Urinary bladder (tissue), 4 donors: ENCODE data around the gene NDUFA6. TPM values are rescaled to one million over a fixed set of nuclear protein-coding genes. Genes with fewer than 3 reads are reported as not detected.
"Not testable (repeated sequence)": the region's sequence is repeated elsewhere in the genome, so short reads cannot be mapped to it uniquely, and the experiment has no call there.

Source experiments
- DNase-seq: peaks from one replicate; pipeline ENCODE4 v3.0.0-alpha.2; 2015; ENCODE audit errors: extremely low spot score
- H3K27ac ChIP-seq: one replicate; pipeline ENCODE4 v1.5.1; 2013; ENCODE audit warnings: low read depth, mild to moderate bottlenecking, moderate library complexity
- H3K36me3 ChIP-seq: one replicate; pipeline ENCODE4 v1.6.1; 2013; ENCODE audit warnings: mild to moderate bottlenecking, moderate library complexity; ENCODE audit not compliant: insufficient read depth
- H3K4me1 ChIP-seq: one replicate; pipeline ENCODE4 v1.6.1; 2013; ENCODE audit warnings: mild to moderate bottlenecking, moderate library complexity; ENCODE audit not compliant: insufficient read depth
- H3K4me3 ChIP-seq: one replicate; pipeline ENCODE4 v1.5.1; 2013; ENCODE audit warnings: low read depth, low read length
- WGBS: extraction: QIAGEN DNeasy Blood & Tissue Kit; methylation state at CpG from one replicate; pipeline ENCODE4 v1.1.7; 2013; 5-methylcytosine and 5-hydroxymethylcytosine counted together
- polyA plus RNA-seq: library from polyadenylated mRNA; stranded (reverse); fragments of 200-250 nt; gene quantifications from one replicate; pipeline ENCODE4 v1.2.3, GENCODE V29; 2013
- total RNA-seq: library from RNA; depleted of rRNA; stranded (reverse); fragments of >200 nt; gene quantifications from one replicate; pipeline ENCODE4 v1.2.3, GENCODE V29; 2014
- donor health status: healthy with polysubstance abuse.
- donor health status: healthy.

Gene NDUFA6
- total RNA-seq (54.0 TPM), polyA plus RNA-seq (118 TPM)

DNA sequence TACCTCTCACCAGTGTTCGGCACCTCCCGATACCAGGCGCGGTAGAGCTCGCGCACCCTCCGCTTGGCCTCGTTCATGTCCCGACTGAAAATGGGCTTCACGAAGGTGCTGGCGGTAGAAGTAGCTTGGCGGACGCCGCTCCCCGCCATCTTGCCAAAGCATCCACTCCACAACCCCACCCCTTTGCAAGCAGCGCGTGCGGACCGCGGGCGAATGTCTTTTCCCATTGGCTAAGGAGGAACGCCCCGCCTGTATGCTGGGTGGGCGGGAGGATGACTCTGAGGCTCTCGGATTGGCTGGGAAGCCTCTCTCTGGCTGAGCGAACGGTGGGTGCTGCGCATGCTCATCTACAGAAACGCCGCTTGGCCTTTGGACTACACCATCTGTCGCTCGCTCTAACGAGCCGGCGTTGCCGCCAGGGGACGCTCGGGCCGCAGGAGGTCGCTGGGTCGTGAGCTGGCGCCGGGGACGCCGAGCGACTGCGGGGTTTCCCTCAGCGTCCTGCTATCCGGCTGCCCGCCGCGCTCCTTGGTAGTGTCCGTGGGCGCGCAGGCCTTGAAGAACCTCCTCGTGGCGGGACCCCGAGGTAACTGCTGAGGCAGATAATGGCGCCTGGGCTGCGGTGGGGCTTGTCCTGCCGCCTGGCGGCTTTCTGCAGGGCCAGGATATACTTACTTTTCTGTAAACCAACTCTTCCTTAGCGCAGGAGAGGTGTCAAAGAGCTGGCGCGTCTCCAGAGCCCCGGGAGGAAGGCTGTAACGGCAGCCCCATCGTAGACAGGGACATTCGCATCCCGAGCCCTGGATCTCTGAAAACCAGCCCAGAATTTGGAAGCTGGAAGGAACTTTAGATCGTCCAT is at the start of gene NDUFA6:
Gene NDUFA6, minus strand, starts transcription at position 177 of the 859 bp plus-strand sequence. Its CDS starts 28 bp downstream, at position 149.
- peaks cover 2% of the 10 kb centered on the region for H3K4me1 ChIP-seq
- peak within 1 kb of the TSS; percentile 63 for H3K4me3 ChIP-seq
- H3K27ac ChIP-seq = peak within 1 kb of the TSS; percentile 97
- WGBS = under 1% methylated on average over 71 of the region's 71 CpGs
- H3K36me3 ChIP-seq = no peaks in the 10 kb centered on the region
- DNase-seq = peak; percentile 98

DNA sequence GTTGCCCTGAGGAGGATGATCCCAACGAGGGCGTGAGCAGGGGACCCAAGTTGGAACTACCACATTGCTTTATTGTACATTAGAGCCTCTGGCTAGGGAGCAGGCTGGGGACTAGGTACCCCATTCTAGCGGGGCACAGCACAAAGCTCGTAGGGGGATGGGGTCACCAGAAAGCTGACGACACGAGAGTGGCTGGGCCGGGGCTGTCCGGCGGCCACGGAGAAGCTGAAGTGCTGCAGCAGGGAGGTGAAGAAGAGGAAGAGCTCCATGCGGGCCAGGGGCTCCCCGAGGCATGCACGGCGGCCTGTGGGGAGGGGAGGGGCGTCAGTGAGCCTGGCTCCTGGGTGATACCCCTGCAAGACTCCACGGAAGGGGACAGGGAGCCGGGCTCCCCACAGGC is 49.6 kb upstream of the NDUFA6 start:
- H3K36me3 ChIP-seq, H3K4me3 ChIP-seq, DNase-seq, H3K27ac ChIP-seq, H3K4me1 ChIP-seq: not testable (repeated sequence)
- WGBS = 94% methylated on average over 14 of the region's 17 CpGs

DNA sequence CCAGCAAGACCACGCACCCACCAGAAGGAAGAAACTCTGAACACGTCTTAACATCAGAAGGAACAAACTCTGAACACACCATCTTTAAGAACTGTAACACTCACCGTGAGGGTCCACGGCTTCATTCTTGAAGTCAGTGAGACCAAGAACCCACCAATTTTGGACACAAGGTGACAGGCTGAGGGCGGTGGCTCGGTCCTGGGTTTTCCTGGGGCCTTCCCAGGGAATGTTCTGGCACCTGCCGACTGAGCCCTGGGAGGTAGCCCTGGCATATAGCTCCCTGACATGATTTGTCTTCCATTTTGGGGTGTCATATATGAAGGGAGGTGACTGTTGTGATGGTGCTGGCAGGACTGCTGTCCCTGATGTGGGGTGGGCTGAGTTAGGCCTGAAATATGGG is 48.9 kb upstream of the NDUFA6 start:
- not testable (repeated sequence) for H3K36me3 ChIP-seq, H3K4me3 ChIP-seq, DNase-seq, H3K27ac ChIP-seq, H3K4me1 ChIP-seq
- WGBS = 98% methylated on average over 7 of the region's 7 CpGs

DNA sequence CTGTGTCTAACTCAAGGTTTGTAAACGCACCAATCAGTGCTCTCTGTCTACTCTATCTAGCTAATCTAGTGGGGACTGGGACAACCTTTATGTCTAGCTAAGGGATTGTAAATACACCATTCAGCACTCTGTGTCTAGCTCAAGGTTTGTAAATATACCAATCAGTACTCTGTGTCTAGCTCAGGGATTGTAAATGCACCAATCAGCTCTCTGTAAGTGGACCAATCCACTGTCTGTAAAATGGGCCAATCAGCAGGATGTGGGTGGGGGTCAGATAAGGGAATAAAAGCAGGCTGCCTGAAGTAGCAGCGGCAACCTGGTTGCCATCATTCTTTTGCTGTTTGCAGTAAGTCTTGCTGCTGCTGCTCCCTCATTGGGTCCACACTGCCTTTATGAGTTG is 48.4 kb upstream of the NDUFA6 start:
- no peak for DNase-seq
- 98% methylated on average over 2 of the region's 2 CpGs for WGBS
- Histone ChIP-seq H3K4me1 (no peaks in the 10 kb centered on the region), H3K27ac (no peak overlapping the region), H3K4me3 (no peak overlapping the region), H3K36me3 (no peaks in the 10 kb centered on the region)

DNA sequence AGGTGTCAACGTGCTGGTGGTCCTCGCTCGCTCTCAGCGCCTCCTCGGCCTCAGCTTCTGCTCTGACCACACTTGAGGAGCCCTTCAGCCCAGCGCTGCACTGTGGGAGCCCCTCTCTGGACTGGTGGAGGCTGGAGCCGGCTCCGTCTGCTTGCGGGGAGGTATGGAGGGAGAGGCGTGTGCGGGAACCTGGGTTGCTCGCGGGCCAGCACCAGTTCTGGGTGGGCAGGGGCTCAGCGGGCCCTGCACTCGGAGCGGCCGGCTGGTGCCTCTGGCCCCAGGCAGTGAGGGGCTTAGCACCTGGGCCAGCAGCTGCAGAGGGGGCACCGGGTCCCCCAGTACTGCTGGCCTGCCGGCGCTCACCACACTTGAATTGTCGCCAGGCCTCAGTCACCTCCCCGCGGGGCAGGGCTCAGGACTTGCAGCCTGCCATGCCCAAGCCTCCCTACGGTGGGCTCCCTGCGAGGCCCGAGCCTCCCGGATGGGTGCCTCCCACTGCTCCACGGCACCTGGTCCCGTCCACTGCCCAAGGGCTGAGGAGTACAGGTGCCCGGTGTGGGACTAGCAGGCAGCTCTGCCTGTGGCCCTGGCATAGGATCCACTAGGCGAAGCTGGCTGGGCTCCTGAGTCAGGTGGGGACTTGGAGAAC is 47.7 kb upstream of the NDUFA6 start:
- Histone ChIP-seq H3K36me3 (no peaks in the 10 kb centered on the region), H3K4me3 (no peak overlapping the region), H3K4me1 (no peaks in the 10 kb centered on the region), H3K27ac (no peak overlapping the region)
- WGBS = 89% methylated on average over 31 of the region's 31 CpGs
- no peak for DNase-seq

DNA sequence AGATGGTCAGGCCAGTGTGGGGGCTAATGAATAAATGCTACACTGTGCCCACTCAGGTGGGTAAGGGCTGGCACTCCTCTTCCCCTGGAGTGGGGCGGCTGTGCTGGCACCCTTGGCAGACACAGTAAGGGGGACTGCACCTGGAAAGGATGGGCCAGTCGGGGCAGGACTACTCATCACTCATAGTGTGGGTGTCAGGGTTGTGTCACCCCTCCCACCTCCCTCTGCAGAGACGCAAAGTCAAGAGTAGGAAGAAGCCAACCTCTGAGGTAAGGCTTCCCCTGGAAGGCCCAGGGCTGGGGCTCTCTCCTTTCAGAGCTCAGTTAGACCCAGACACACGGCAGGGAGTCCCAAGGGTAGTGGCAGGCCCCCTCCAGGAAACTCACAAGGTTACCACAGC is 45.1 kb upstream of the NDUFA6 start:
- not testable (repeated sequence) for H3K27ac ChIP-seq, H3K4me3 ChIP-seq, H3K36me3 ChIP-seq, DNase-seq, H3K4me1 ChIP-seq
- no CpG with 5 or more reads among the region's 4 CpGs for WGBS

DNA sequence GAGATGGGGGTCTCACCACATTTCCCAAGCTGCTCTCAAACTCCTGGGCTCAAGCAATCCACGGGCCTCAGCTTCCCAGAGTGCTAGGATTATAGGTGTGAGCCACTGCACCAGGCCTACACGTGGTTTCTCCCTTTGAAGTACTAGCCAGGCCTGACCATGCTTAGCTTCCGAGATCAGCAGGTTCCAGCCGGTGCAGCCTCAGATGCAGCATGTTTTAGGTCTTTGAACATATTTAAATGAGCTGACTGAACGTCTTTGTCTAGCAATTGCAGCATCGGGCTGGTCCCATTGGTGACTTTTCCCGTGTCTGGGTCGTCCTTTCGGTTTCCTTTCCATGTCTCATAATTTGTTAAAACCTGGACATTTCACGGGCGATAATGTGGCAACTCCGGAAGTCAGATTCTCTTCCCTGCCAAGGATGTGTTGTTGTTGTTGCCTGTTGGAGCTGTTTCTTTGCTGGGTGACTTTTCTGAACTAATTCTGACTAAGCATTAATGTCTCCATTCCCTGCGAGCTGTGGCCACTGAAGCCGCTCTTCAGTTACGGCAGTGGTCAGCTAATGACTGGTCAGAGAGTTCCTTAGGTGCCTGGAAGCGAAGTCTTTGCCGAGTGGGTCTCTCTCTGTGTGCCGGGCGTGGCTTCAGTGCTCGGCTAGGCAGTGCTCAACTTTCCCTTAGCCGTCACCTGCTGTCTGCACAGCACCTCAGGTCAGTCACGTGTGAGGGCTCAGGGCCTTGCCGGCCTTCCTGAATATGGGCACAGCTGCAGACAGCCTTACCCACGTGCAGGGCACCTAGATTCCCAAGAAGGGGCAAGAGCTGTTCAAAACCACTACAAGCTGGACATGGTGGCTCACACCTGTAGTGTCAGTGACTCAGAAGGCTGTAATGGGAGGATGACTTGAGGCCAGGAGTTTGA is 43.8 kb upstream of the NDUFA6 start:
- Histone ChIP-seq H3K27ac (no peak overlapping the region), H3K4me1 (no peaks in the 10 kb centered on the region), H3K36me3 (no peaks in the 10 kb centered on the region), H3K4me3 (no peak overlapping the region)
- DNase-seq = no peak
- 81% methylated on average over 24 of the region's 24 CpGs for WGBS

DNA sequence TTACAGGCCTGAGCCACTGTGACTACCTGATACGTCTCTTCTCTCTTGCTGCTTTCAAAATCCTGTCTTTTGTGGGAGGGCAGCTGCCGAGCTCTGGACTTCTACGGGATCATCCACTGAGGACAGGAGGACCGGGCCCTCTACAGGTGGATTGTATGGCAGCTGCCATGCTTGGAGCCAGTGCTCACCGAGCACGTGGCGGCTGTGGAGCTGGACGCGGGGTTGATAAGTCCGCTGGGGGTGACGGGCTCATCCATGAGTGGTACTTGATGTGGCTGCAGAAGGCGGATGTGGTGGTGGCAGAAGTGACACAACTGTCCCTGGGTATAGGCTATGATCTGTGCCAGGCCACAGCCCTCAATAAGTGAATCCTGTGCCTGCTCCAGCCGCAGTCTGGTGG is 41.9 kb upstream of the NDUFA6 start:
- WGBS = 78% methylated on average over 13 of the region's 13 CpGs

DNA sequence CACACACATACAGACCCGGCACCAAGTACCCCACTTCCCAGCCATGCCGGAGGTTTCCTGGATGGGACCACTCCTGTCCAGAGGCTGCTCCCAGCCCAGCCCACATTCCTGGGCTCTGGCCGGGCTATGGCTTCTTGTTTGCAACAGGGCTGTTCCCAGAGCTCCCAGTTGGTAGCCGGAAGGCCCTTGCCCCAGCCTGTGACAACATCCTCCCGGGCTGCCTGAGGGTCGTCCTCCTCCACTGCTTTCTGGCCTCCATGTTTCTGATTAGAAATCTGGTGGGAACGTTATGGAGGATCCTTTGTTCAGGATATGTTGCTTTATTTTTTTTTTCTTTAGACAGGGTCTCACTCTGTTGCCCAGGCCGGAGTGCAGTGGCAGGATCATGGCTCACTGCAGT is 41.0 kb upstream of the NDUFA6 start:
- Histone ChIP-seq H3K36me3 (no peaks in the 10 kb centered on the region), H3K27ac (no peak overlapping the region), H3K4me1 (no peaks in the 10 kb centered on the region), H3K4me3 (no peak overlapping the region)
- DNase-seq = no peak
- WGBS = 74% methylated on average over 8 of the region's 8 CpGs

More for the DNA sequence above, 41.9 kb upstream of the NDUFA6 start:
- no peaks in the 10 kb centered on the region for H3K36me3 ChIP-seq
- no peak overlapping the region for H3K4me3 ChIP-seq
- no peak overlapping the region for H3K27ac ChIP-seq
- no peak for DNase-seq
- H3K4me1 ChIP-seq = no peaks in the 10 kb centered on the region

DNA sequence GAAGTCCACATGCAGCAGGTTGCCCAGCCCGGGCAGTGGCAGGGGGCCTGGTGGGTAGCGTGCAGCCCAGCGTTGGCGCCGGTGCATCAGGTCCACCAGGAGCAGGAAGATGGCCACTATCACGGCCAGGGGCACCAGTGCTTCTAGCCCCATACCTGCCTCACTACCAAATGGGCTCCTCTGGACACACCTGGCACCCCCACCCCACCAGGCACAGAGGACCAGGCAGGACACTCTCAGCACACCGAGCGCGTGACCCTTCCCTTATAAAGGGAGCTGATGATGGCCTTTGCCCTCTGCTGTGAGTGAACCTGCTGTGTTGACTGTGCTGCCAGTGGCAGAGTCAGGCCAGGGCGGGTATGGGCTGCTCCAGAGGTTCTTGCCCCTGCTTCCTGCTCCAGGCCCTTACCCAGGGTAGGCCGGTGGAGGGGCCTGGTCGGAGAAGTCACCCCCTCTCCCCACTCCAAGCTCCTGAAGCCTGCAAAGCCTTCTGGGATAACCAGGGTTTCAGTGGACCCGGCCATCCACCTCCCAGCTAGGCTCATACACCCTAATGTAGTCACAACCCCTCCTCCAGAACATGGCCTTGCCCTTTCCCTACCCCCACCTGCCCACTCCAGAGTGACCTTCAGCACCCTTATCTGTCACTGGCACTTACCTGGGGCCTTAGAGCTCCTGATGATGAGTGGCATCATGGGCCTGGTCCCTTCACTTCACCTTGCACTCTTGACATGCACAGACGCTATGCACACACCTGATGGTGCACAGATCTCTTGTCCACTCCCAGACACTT is 40.3 kb upstream of the NDUFA6 start, which contains the start of gene CYP2D6:
Gene CYP2D6, minus strand, starts transcription at position 172 of the 793 bp plus-strand sequence. Its CDS starts 19 bp downstream, at position 153.
- not testable (repeated sequence) for H3K27ac ChIP-seq, DNase-seq, H3K36me3 ChIP-seq, H3K4me1 ChIP-seq, H3K4me3 ChIP-seq
- 91% methylated on average over 13 of the region's 14 CpGs for WGBS

DNA sequence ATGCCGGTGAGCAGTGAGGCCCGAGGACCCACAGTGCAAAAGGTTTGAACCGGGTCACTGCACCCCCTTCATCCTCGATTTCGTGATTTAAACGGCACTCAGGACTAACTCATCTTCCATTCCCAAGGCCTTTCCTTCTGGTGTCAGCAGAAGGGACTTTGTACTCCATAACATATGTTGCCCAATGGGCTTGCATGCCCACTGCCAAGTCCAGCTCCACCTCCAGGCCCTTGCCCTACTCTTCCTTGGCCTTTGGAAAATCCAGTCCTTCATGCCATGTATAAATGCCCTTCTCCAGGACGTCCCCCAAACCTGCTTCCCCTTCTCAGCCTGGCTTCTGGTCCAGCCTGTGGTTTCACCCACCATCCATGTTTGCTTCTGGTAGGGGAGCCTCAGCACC is 39.6 kb upstream of the NDUFA6 start:
- 0% methylated on average over 1 of the region's 7 CpGs for WGBS
- H3K27ac ChIP-seq, DNase-seq, H3K36me3 ChIP-seq, H3K4me3 ChIP-seq, H3K4me1 ChIP-seq: not testable (repeated sequence)

DNA sequence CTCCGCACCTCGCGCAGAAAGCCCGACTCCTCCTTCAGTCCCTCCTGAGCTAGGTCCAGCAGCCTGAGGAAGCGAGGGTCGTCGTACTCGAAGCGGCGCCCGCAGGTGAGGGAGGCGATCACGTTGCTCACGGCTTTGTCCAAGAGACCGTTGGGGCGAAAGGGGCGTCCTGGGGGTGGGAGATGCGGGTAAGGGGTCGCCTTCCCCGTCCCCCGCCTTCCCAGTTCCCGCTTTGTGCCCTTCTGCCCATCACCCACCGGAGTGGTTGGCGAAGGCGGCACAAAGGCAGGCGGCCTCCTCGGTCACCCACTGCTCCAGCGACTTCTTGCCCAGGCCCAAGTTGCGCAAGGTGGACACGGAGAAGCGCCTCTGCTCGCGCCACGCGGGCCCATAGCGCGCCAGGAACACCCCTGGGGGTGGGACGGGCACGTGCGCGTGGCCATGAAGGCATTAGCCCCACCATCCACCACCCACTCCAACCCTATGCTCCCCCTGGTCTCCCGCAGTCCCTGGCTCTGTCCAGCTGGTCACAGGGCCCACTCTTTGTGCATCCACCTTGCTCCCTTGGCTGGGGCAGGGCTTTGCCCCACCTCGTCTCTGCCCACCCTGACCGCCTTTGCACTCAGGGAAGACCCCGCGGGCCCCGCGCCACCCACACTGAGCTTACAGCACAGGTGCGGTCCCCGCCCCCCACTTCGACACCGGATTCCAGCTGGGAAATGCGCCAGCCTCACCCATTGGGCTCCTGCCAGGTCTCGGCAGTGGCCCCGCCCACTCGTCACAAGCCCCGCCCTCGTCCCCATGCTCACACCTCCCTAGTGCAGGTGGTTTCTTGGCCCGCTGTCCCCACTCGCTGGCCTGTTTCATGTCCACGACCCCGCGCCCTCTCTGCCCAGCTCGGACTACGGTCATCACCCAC is 38.5 kb upstream of the NDUFA6 start:
- H3K4me3 ChIP-seq, H3K4me1 ChIP-seq, H3K27ac ChIP-seq, DNase-seq, H3K36me3 ChIP-seq: not testable (repeated sequence)
- 68% methylated on average over 65 of the region's 65 CpGs for WGBS
